ENCODE measurements around the gene SHISAL2B.
"Not testable (repeated sequence)": the region's sequence is repeated elsewhere in the genome, so short reads cannot be mapped to it uniquely, and the experiment has no call there.

The SHISAL2B gene

GRCh38 chr5:64700765-64701164, 10.5 kb downstream of the SHISAL2B start:
- no peak for DNase-seq (ENCODE audit: low read depth)

- DNase-seq (ENCODE audit: low read depth) = not testable (repeated sequence)
Measured at GRCh38 chr5:64706074-64706473, 15.8 kb downstream of the SHISAL2B start.

- no peak for DNase-seq (ENCODE audit: low read depth)
Measured at GRCh38 chr5:64707191-64707590, 16.9 kb downstream of the SHISAL2B start.

GRCh38 chr5:64714495-64714894, 24.2 kb downstream of the SHISAL2B start:
- not testable (repeated sequence) for DNase-seq (ENCODE audit: low read depth)

- no peak for DNase-seq (ENCODE audit: low read depth)
Measured at GRCh38 chr5:64722588-64722987, 32.3 kb downstream of the SHISAL2B start.

GRCh38 chr5:64727150-64727549, 36.8 kb downstream of the SHISAL2B start:
- no peak for DNase-seq (ENCODE audit: low read depth)

- no peak for DNase-seq (ENCODE audit: low read depth)
Measured at GRCh38 chr5:64742411-64742810, 52.1 kb downstream of the SHISAL2B start.

GRCh38 chr5:64742821-64743220, 52.5 kb downstream of the SHISAL2B start:
- DNase-seq (ENCODE audit: low read depth) = no peak

- no peak for DNase-seq (ENCODE audit: low read depth)
Measured at GRCh38 chr5:64744914-64745313, 54.6 kb downstream of the SHISAL2B start.

GRCh38 chr5:64746446-64746845, 56.1 kb downstream of the SHISAL2B start:
- DNase-seq (ENCODE audit: low read depth) = no peak

- no peak for DNase-seq (ENCODE audit: low read depth)
Measured at GRCh38 chr5:64749385-64749784, 59.1 kb downstream of the SHISAL2B start.

- DNase-seq (ENCODE audit: low read depth) = no peak
Measured at GRCh38 chr5:64754066-64754465, 63.8 kb downstream of the SHISAL2B start.

- no peak for DNase-seq (ENCODE audit: low read depth)
Measured at GRCh38 chr5:64758901-64759300, 68.6 kb downstream of the SHISAL2B start.

GRCh38 chr5:64759960-64760660, 69.8 kb downstream of the SHISAL2B start:
- DNase-seq (ENCODE audit: low read depth) = no peak

- no peak for DNase-seq (ENCODE audit: low read depth)
Measured at GRCh38 chr5:64763948-64764503, 73.7 kb downstream of the SHISAL2B start.

- DNase-seq (ENCODE audit: low read depth) = no peak
Measured at GRCh38 chr5:64765804-64766504, 75.7 kb downstream of the SHISAL2B start.

- no peak for DNase-seq (ENCODE audit: low read depth)
Measured at GRCh38 chr5:64766941-64767340, 76.6 kb downstream of the SHISAL2B start.

Measured in stimulated activated CD8-positive, alpha-beta memory T cell treated with anti-CD3 and anti-CD28 coated beads, Interleukin-15, amount 100 ng/mL, for 1 hour (primary cell).